Epithelial cell of esophagus (primary cell): ENCODE results near the gene PRPSAP1.

Source experiments
- DNase-seq: peaks from one replicate; pipeline ENCODE4 v3.0.0; 2010; ENCODE audit warnings: low read depth
- H3K4me3 ChIP-seq: 2 replicates; pipeline ENCODE4 v1.5.1; 2011; ENCODE audit warnings: mild to moderate bottlenecking, low read length, control low read depth
- CTCF ChIP-seq: IDR thresholded peaks from 2 replicates; pipeline ENCODE4 v1.5.1; 2011; ENCODE audit warnings: low read depth, mild to moderate bottlenecking, low read length, control low read depth, inconsistent platforms; ENCODE audit not compliant: insufficient read depth; ENCODE audit errors: missing control alignments

The PRPSAP1 gene

GRCh38 chr17:76353599-76354316 lies at the start of gene PRPSAP1:
Gene PRPSAP1 (minus strand): TSS chr17:76353916. CDS start chr17:76353703, 213 bp downstream.
- TF ChIP-seq CTCF, result peak; percentile 30
- H3K4me3 ChIP-seq, result peak within 1 kb of the TSS; percentile 77
- DNase-seq, result peak; percentile 94

GRCh38 chr17:76402711-76403110 lies 49.0 kb upstream of the PRPSAP1 start:
- no peak for TF ChIP-seq CTCF
- H3K4me3 ChIP-seq, result no peak overlapping the region
- no peak for DNase-seq

- TF ChIP-seq CTCF, result no peak
- H3K4me3 ChIP-seq, result no peak overlapping the region
- DNase-seq, result no peak
Measured at GRCh38 chr17:76399175-76400172, 45.8 kb upstream of the PRPSAP1 start.

GRCh38 chr17:76398523-76399174 lies 44.9 kb upstream of the PRPSAP1 start:
- no peak overlapping the region for H3K4me3 ChIP-seq
- no peak for TF ChIP-seq CTCF
- DNase-seq, result no peak

- DNase-seq, result peak; percentile 88
- peak; percentile 98 for TF ChIP-seq CTCF
Measured at GRCh38 chr17:76397687-76398522, 44.2 kb upstream of the PRPSAP1 start.

GRCh38 chr17:76397184-76397583 lies 43.5 kb upstream of the PRPSAP1 start:
- H3K4me3 ChIP-seq, result no peak overlapping the region
- DNase-seq, result no peak
- no peak for TF ChIP-seq CTCF

More at GRCh38 chr17:76397687-76398522, 44.2 kb upstream of the PRPSAP1 start:
- no peak overlapping the region for H3K4me3 ChIP-seq
